CD4-positive, alpha-beta T cell treated with Interleukin-21 for 1 hour (primary cell): ENCODE measurements around the gene ITPA.
"Not testable (repeated sequence)": the region's sequence is repeated elsewhere in the genome, so short reads cannot be mapped to it uniquely, and the experiment has no call there.

Experiments used
- DNase-seq: peaks from one replicate; pipeline ENCODE4 v3.0.0-alpha.2; 2020

The ITPA gene

GRCh38 chr20:3202965-3203314 is 6.4 kb upstream of the ITPA start:
- DNase-seq: no peak

GRCh38 chr20:3203315-3204123 is 5.8 kb upstream of the ITPA start:
- DNase-seq: peak; percentile 38

- peak; percentile 93 for DNase-seq
Measured at GRCh38 chr20:3204124-3204794, 5.0 kb upstream of the ITPA start, which contains the start of gene DDRGK1. TSS of gene DDRGK1 (minus strand) at chr20:3204682. CDS start at chr20:3204627, 55 bp downstream.

- DNase-seq: peak; percentile 17
Measured at GRCh38 chr20:3208786-3209256, 477 bp upstream of the ITPA start.

GRCh38 chr20:3209946-3210317 is 634 bp downstream of the ITPA start:
- no peak for DNase-seq

GRCh38 chr20:3210346-3210745 is 1.0 kb downstream of the ITPA start:
- DNase-seq: no peak

- DNase-seq: no peak
Measured at GRCh38 chr20:3213226-3213625, 3.9 kb downstream of the ITPA start.

- not testable (repeated sequence) for DNase-seq
Measured at GRCh38 chr20:3215359-3215917, 6.1 kb downstream of the ITPA start.

- peak; percentile 74 for DNase-seq
Measured at GRCh38 chr20:3218307-3218988, 9.2 kb downstream of the ITPA start.

GRCh38 chr20:3221398-3222226 is 12.3 kb downstream of the ITPA start:
- DNase-seq: no peak

- DNase-seq: no peak
Measured at GRCh38 chr20:3222635-3223600, 13.6 kb downstream of the ITPA start.

- no peak for DNase-seq
Measured at GRCh38 chr20:3223651-3223993, 14.3 kb downstream of the ITPA start.

- no peak for DNase-seq
Measured at GRCh38 chr20:3223994-3224680, 14.8 kb downstream of the ITPA start.

GRCh38 chr20:3224681-3225421 is 15.6 kb downstream of the ITPA start:
- DNase-seq: no peak

- no peak for DNase-seq
Measured at GRCh38 chr20:3226093-3226492, 16.8 kb downstream of the ITPA start.

GRCh38 chr20:3226864-3227263 is 17.6 kb downstream of the ITPA start:
- no peak for DNase-seq

- DNase-seq: no peak
Measured at GRCh38 chr20:3227506-3227905, 18.2 kb downstream of the ITPA start.

- DNase-seq: no peak
Measured at GRCh38 chr20:3227936-3228749, 18.8 kb downstream of the ITPA start.

- DNase-seq: no peak
Measured at GRCh38 chr20:3228750-3229032, 19.4 kb downstream of the ITPA start.
